OCI-LY7 (cell line): ENCODE data around the gene TRMU. TPM values are rescaled to one million over a fixed set of nuclear protein-coding genes. Genes with fewer than 3 reads are reported as not detected.

Experiments used
- BruUV-seq: library from RNA; stranded (reverse); fragments of 400-500 nt; replicated peaks from 2 replicates; lab custom pipeline; 2021; lab: Mats Ljungman, UMichigan
- CTCF ChIA-PET: fragments of 300-600 bp; sonication (Branson Sonifier 250); formaldehyde crosslinking; loops from one replicate; lab custom pipeline; 2022; ENCODE audit warnings: antibody characterized with exemption; ENCODE audit not compliant: unreplicated experiment; lab: Charles Lee
- POLR2A ChIA-PET: fragments of 300-600 bp; sonication (Branson Sonifier 250); formaldehyde crosslinking; loops from one replicate; lab custom pipeline; 2022; ENCODE audit warnings: antibody characterized with exemption; lab: Charles Lee
- DNase-seq: peaks from one replicate; pipeline ENCODE4 v3.0.0-alpha.2; 2015; ENCODE audit warnings: low spot score
- H2AFZ ChIP-seq: fragments of 200-600 bp; sonication (generic), shearing (Covaris generic); 2 replicates; pipeline ENCODE4 v1.6.1; 2014; ENCODE audit warnings: mild to moderate bottlenecking, antibody characterized with exemption, low read length, moderate library complexity
- H3K27ac ChIP-seq: fragments of 200-600 bp; sonication (generic); 2 replicates; pipeline ENCODE4 v1.5.1; 2014; ENCODE audit warnings: mixed run types, low read depth, mild to moderate bottlenecking, moderate library complexity, low read length, inconsistent platforms; ENCODE audit not compliant: poor library complexity, severe bottlenecking
- H3K36me3 ChIP-seq: fragments of 200-600 bp; sonication (generic); 2 replicates; pipeline ENCODE4 v1.6.1; 2014; ENCODE audit warnings: mild to moderate bottlenecking, antibody characterized with exemption, low read length, moderate library complexity, mixed read lengths; ENCODE audit not compliant: insufficient read depth
- H3K4me1 ChIP-seq: fragments of 200-600 bp; sonication (generic); 2 replicates; pipeline ENCODE4 v1.5.1; 2014; ENCODE audit warnings: mild to moderate bottlenecking, low read length; ENCODE audit not compliant: insufficient read depth, poor library complexity, severe bottlenecking
- H3K4me2 ChIP-seq: fragments of 200-600 bp; sonication (generic); 2 replicates; pipeline ENCODE4 v1.6.1; 2014; ENCODE audit warnings: mild to moderate bottlenecking, low read length
- H3K4me3 ChIP-seq: fragments of 200-600 bp; sonication (generic); 2 replicates; pipeline ENCODE4 v1.5.1; 2014; ENCODE audit warnings: mild to moderate bottlenecking, low read depth, low read length; ENCODE audit not compliant: poor library complexity, severe bottlenecking
- H3K79me2 ChIP-seq: fragments of 200-600 bp; sonication (generic); 2 replicates; pipeline ENCODE4 v1.6.1; 2016; ENCODE audit warnings: low read depth, mild to moderate bottlenecking, low read length, moderate library complexity, mixed read lengths; ENCODE audit not compliant: insufficient read depth
- H3K9me2 ChIP-seq: fragments of 200-600 bp; sonication (generic); 2 replicates; pipeline ENCODE4 v1.6.1; 2016; ENCODE audit warnings: mild to moderate bottlenecking, low read length, mixed read lengths; ENCODE audit not compliant: insufficient read depth
- H3K9me3 ChIP-seq: fragments of 200-600 bp; sonication (generic); 2 replicates; pipeline ENCODE4 v1.6.1; 2014; ENCODE audit warnings: mild to moderate bottlenecking, mixed run types, low read length, mixed read lengths
- H4K20me1 ChIP-seq: fragments of 200-600 bp; sonication (generic); 2 replicates; pipeline ENCODE4 v1.6.1; 2014; ENCODE audit warnings: mild to moderate bottlenecking, antibody characterized with exemption, low read length, moderate library complexity, mixed read lengths; ENCODE audit not compliant: insufficient read depth
- EZH2phosphoT487 ChIP-seq: fragments of 200-600 bp; sonication (generic); IDR thresholded peaks from 2 replicates; pipeline ENCODE4 v1.6.1; 2018; ENCODE audit warnings: low read depth, borderline replicate concordance, mild to moderate bottlenecking, mixed run types, antibody characterized with exemption, low read length, moderate library complexity, mixed read lengths
- intact Hi-C: fragments of 100-400 bp; cut with micrococcal nuclease; formaldehyde crosslinking; loops from one replicate; pipeline ENCODE4 v1.10.0; 2022; ENCODE audit not compliant: unreplicated experiment
- total RNA-seq, 2 experiments: library from RNA; depleted of rRNA in 1 of 2; stranded (reverse); fragments of >200 nt in 1 of 2; shearing (Covaris generic) in 1 of 2; gene quantifications; 2 replicates each; pipeline ENCODE4 v1.2.3, GENCODE V29; 2014 to 2022
- TF ChIP-seq, protein P1 (sequence below): fragments of 200-600 bp; sonication (generic); conservative IDR thresholded peaks from 2 replicates; pipeline ENCODE4 v1.5.1; 2014; ENCODE audit warnings: mild to moderate bottlenecking, antibody characterized with exemption, low read length, moderate library complexity, mixed read lengths

The TRMU gene
- total RNA-seq, 2 experiments from 2014 or later, result 88.2 to 121 TPM

DNA sequence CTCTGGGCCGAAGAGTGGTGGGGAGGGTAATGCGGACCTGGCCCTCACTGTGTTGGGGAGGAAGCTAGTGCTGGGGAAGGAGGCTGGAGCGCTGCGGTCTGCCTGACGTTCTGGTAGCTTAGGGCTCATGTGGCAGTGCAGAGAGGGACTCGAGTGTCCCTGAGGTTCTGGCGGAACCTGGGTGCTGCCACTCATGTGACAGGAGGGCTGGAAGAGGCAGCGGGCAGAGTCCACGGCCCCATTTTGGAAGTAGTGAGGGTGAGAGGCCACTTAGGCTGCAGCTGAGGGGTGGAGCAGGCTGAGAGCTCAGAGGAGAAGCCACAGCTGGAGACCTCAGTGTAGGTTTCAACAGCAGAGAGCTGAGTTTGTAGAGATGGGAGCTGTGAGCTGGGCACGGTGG, 16.2 kb upstream of the TRMU start:
- Histone ChIP-seq H3K27ac (no peak overlapping the region), H3K79me2 (no peaks in the 10 kb centered on the region), H3K4me3 (no peak overlapping the region), H3K36me3 (peaks cover 94% of the 10 kb centered on the region), H3K9me3 (no peaks in the 10 kb centered on the region), H4K20me1 (no peaks in the 10 kb centered on the region; the same call in 1 of the 2 replicates), H3K9me2 (no peaks in the 10 kb centered on the region), H3K4me2 (no peak overlapping the region), H3K4me1 (no peaks in the 10 kb centered on the region), H2AFZ (no peak overlapping the region)
- intact Hi-C loops, result loop anchor here (10.0 kb wide), 1 partner anchor 325 kb away; no protein-coding TSS in a partner anchor
- ChIA-PET POLR2A (no interaction called here), CTCF (no interaction called here)
- BruUV-seq, result no TSS peak
- no peak for DNase-seq
- no peak for TF ChIP-seq EZH2phosphoT487
- TF ChIP-seq, protein P1, sequence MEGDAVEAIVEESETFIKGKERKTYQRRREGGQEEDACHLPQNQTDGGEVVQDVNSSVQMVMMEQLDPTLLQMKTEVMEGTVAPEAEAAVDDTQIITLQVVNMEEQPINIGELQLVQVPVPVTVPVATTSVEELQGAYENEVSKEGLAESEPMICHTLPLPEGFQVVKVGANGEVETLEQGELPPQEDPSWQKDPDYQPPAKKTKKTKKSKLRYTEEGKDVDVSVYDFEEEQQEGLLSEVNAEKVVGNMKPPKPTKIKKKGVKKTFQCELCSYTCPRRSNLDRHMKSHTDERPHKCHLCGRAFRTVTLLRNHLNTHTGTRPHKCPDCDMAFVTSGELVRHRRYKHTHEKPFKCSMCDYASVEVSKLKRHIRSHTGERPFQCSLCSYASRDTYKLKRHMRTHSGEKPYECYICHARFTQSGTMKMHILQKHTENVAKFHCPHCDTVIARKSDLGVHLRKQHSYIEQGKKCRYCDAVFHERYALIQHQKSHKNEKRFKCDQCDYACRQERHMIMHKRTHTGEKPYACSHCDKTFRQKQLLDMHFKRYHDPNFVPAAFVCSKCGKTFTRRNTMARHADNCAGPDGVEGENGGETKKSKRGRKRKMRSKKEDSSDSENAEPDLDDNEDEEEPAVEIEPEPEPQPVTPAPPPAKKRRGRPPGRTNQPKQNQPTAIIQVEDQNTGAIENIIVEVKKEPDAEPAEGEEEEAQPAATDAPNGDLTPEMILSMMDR, result no peak

DNA sequence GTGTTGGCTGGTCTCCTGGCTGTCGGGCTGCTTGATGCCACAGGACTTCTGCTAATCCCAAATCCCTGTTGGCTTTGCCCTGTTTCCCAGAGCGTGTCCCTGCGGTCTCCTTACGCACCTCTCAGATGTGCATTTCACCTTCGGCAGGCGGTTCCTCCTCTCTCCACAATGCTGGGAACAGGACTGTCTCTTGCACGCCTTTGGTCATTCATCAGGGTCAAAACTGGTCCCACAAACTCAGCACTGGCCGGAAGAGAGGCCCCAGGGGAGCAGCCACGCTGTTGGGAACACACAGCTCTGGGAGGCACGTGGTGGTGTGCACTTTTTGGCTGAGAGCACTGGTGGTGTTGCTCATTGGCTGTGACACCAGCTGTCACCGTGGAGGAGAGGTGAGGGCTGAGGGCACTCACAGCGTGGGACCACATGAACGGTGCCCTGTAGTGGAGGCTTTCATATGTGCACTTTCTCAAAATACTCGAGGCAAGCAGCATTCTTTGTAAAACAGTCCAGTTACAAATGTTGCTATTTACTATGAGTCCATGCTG, 15.3 kb upstream of the TRMU start:
- no peak overlapping the region for H3K27ac ChIP-seq
- ChIA-PET CTCF (no interaction called here), POLR2A (no interaction called here)
- no TSS peak for BruUV-seq
- no peaks in the 10 kb centered on the region for H3K4me1 ChIP-seq
- H4K20me1 ChIP-seq, result no peaks in the 10 kb centered on the region; the same call in 1 of the 2 replicates
- H3K4me2 ChIP-seq, result no peak overlapping the region
- no peaks in the 10 kb centered on the region for H3K9me3 ChIP-seq
- peaks cover 93% of the 10 kb centered on the region for H3K36me3 ChIP-seq
- no peaks in the 10 kb centered on the region for H3K9me2 ChIP-seq
- H3K4me3 ChIP-seq, result no peak overlapping the region
- H3K79me2 ChIP-seq, result no peaks in the 10 kb centered on the region
- H2AFZ ChIP-seq, result no peak overlapping the region
- intact Hi-C loops, result no loop called here
- DNase-seq, result no peak
- TF ChIP-seq, protein P1, result no peak
- no peak for TF ChIP-seq EZH2phosphoT487

DNA sequence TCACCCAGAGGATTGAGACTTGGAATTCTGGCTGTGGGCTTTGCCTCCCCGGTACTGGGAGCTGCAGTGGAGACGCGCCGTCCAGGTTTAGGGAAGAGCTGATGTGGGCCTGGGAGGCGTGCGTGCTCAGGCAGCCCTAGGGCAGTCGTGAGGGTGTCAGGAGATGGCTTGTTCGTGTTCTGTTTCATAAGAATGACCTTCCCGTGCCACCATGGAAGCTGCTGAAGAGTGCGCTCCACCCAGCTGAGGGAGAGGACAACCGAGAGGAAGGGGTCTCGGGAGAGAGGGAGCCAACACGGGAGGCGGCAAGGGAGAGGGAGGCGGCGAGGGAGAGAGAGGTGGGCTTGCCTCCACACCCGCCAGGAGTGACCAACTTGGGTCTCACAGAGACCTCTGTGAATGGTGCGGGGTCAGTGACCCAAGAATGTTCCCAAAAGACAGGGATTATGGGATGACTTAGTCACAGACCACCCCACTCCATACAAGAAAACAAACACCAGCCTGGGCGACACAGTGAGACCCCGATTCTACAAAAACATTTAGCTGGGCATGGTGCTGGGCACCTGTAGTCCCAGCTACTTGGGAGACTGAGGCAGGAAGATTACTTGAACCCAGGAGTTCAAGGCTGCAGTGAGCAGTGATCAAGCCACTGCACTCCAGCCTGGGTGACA, 14.7 kb upstream of the TRMU start:
- no peak for DNase-seq
- H3K27ac ChIP-seq, result no peak overlapping the region
- no peaks in the 10 kb centered on the region for H3K4me1 ChIP-seq
- H3K4me3 ChIP-seq, result no peak overlapping the region
- no peaks in the 10 kb centered on the region for H3K9me3 ChIP-seq
- H3K4me2 ChIP-seq, result no peak overlapping the region
- peaks cover 93% of the 10 kb centered on the region for H3K36me3 ChIP-seq
- H3K9me2 ChIP-seq, result no peaks in the 10 kb centered on the region
- no peak overlapping the region for H2AFZ ChIP-seq
- no peaks in the 10 kb centered on the region for H3K79me2 ChIP-seq
- TF ChIP-seq, protein P1, result no peak
- no peak for TF ChIP-seq EZH2phosphoT487
- intact Hi-C loops, result no loop called here
- ChIA-PET CTCF (no interaction called here), POLR2A (no interaction called here)
- no TSS peak for BruUV-seq
- H4K20me1 ChIP-seq, result no peaks in the 10 kb centered on the region; the same call in 1 of the 2 replicates
